ENCODE data around the gene GRHPR. TPM values are rescaled to one million over a fixed set of nuclear protein-coding genes. Genes with fewer than 3 reads are reported as not detected.
"Not testable (repeated sequence)": the region's sequence is repeated elsewhere in the genome, so short reads cannot be mapped to it uniquely, and the experiment has no call there.

GRHPR gene
- polyA plus RNA-seq, 4 donors, result 138 to 156 (median 147) TPM

DNA sequence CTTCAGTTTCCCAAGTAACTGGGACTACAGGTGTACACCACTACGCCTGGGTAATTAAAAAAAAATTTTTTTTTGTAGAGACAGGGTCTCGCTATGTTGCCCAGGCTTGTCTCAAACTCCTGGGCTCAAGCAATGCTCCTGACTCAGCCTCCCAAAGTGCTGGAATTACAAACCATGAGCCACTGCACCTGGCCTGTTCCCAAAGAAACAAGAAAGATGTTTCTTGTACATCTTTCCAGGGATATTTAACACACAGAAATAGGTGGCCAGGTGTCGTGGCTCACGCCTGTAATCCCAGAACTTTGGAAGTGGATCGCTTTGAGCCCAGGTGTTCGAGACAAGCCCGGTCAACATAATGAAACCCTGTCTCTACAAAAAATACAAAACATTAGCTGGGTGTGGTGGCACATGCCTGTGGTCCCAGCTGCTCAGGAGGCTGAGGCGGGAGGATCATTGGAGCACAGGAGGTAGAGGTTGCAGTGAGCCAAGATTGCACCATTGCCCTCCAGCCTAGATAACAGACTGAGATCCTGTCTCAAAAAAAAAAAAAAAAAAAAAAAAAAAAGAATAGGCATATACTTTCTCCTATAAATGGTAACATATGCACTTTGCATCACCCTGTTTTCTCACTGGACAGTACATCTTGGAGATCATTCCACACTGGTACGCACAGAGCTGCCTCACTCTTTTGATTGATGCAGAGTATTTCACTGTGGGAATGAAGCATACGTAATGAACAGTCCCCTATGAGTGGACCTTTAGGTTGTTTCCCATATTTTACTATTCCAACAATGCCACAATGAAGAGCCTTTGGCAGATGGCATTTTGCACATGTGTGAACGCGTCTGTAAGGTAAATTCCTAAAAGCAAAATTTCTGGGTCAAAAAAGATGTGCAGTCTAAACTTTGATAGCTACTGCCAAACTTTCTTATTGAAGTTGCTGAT, 2.0 kb upstream of the GRHPR start:
- DNase-seq (ENCODE audit: low read depth in 4 of 4, low spot score in 2 of 4), result no peak

DNA sequence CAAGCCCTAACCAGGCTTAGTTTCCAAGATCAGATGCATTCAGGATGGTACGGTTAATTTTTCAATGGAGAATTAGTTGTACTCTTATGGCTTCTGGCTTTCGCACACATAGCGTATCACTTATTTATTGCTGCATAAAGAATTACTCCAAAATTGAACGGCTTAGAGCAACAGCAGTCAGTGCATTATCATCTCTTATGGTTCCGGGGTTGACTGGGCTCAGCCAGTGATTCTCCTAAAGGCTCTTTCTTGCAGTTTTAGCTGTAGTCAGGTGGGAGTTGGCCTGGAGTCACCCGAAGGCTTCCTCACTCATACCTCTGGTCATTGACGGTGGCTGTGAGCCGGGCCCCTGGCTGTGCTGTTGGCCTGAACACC, 595 bp upstream of the GRHPR start:
- no peak for DNase-seq (ENCODE audit: low read depth in 4 of 4, low spot score in 2 of 4)

DNA sequence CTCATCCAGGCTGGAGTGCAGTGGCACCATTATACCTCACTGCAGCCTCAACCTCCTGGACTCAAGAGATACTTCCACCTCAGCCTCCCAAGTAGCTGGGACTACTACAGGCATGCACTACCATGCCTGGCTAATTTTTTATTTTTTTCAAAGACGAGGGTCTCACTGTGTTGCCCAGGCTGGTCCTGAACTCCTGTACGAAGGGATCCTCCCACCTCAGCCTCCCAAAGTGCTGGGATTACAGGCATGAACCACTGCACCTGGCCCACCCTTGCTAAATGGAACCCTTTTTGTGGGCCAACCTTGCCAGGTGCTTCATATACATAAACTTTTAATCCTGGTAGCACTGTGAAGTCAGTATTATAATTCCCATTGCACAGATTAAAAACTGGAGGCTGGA, 1.0 kb downstream of the GRHPR start:
- DNase-seq (ENCODE audit: low read depth in 4 of 4, low spot score in 2 of 4), result no peak

DNA sequence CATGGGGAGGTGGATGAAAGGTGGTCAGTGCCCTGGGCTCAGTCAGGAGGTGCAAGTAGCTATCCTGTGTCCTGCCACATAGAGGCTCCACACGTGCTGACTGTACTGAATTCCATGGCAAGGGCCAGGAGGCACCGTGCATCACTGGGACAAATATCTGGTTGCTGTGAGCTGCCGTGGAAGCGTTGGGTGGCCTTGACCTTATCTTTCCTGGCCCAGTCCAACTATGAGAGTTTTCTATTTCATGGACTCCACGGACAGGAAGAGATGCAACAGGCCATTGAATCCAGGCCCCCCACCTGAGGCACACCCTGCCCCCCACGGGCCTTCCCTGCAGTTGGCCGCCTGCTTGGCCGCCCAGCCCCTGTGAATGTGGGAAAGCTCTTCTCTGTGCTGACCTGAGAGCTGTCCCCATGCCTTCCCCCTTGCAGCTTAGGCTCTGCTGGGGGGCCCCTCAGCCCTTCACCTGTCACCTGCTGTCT, 1.7 kb downstream of the GRHPR start:
- DNase-seq (ENCODE audit: low read depth in 4 of 4, low spot score in 2 of 4), result no peak

DNA sequence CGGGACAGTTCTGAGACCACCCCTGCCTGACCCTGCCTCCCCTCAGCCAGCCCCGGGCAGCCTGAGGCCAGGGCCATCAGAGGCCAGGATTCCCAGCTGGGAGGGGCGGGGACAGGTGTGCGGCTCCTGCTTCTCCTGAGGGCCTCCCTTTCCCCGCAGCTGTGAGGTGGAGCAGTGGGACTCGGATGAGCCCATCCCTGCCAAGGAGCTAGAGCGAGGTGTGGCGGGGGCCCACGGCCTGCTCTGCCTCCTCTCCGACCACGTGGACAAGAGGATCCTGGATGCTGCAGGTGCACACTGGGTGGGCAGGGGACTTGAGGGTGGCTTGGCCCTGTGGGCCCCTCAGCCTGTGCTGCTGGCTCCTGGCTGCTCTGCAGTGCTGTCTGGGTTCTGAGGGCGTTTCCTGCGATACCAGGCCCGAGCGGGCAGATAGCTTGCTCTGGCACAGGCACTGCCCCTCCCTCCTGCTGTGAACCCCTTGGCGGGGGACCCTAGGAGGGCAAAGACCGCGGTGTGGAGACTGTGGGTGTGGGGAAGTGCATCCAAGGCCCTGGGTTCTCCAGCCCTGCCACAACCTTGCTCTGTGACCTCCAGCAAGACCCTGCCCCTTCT, 2.3 kb downstream of the GRHPR start:
- DNase-seq (ENCODE audit: low read depth in 4 of 4, low spot score in 2 of 4), result no peak

DNA sequence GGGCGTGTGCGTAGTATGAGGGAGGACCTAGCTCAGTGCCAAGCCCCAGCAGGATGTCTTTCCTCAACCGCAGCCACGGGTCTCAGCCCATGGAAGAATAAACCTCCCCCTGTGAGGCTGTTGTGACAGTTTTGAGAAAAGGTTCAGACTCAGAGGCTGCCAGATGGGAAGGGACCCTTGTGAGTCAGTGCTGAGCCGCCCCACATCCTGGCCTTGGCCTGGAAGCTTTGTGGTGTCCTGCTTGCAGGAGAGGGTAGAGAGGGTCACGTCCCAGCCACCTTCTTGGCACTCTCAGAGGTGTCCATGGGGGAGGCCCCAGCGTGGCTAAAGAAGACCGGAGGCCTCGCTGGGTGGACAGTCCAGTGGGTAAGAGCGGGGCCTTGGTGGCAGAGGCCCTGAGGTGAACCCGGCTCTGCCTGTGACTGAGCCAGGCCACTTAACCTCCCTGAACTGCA, 2.8 kb downstream of the GRHPR start:
- DNase-seq (ENCODE audit: low read depth in 4 of 4, low spot score in 2 of 4), result no peak

DNA sequence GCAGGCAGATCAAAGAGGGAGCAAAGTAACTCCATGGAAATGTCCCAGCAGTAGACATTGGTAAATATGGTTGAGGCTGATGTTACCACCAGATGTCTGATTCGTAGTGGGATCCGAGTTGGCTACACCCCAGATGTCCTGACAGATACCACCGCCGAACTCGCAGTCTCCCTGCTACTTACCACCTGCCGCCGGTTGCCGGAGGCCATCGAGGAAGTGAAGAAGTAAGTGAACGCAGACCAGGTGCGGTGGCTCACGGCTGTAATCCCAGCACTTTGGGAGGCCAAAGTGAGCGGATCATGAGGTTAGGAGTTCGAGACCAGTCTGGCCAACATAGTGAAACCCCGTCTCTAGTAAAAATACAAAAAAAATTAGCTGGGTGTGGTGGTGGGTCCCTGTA, 3.9 kb downstream of the GRHPR start:
- not testable (repeated sequence) for DNase-seq (ENCODE audit: low read depth in 4 of 4, low spot score in 2 of 4)

DNA sequence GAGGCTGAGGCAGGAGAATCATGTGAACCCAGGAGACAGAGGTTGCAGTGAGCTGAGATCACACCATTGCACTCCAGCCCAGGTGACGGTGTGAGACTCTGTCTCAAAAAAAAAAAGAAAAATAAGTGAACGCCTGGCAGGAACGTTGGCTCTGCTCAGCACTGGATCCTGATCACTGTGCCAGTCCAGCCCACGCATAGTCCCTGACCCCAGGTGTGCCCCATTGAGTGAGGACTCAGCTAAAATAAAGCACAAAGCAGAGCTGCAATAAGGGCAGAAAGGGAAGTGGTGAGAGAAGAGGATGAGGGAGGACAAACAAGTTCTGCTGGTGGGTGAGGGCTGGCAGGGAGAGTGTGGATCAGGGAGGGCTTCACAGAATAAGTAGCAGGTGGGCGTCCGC, 4.3 kb downstream of the GRHPR start:
- no peak for DNase-seq (ENCODE audit: low read depth in 4 of 4, low spot score in 2 of 4)

DNA sequence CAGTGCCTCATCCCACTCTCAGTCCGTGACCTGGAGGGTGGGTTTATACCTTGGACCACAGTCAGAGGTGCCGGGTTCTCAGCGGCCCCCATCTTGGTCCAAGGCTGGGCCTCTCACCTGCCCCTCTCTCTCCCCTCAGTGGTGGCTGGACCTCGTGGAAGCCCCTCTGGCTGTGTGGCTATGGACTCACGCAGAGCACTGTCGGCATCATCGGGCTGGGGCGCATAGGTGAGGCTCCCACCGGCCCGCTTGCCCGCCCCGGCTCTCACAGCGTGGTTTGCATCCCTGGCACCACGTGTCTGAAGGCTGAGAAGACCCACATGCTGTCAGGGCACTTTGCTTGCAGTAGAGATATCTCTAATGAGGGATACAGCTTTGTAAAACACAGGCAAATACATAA, 5.8 kb downstream of the GRHPR start:
- no peak for DNase-seq (ENCODE audit: low read depth in 4 of 4, low spot score in 2 of 4)

DNA sequence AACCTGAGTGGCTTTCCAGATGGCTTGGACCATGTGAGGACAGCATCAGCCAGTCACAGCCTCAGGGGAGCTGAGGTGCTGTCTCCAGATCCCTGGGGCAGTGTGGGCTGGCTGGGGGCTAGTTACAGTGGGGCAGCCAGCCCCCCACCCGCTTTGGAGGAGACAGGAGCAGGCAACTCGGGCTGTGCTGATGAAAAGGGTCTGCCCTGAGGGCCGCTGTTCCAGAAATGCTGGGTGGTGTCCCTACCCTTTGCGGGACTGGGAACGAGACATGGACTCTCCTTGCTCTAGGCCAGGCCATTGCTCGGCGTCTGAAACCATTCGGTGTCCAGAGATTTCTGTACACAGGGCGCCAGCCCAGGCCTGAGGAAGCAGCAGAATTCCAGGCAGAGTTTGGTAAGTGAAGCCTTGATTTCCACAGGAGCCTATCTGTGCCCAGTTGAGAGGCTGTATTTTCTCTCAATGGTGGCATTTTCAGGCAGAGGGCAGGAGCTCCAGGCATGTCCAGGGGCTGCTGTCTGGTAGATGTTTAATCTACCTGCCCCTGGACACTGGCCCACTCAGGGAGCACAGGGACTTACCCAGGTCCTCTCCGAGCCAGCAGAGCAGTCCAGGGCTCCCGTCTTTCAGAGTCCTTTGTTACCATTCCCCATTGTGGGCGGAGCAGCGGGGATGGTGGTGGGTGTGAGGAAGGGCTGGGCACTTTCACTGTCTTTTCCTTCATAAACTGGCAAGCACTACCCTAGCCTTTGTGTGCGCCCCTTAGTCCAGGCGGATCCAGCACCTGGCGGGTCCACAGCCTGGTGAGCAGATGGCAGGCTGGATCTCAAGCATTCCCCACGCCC, 7.2 kb downstream of the GRHPR start:
- no peak for DNase-seq (ENCODE audit: low read depth in 4 of 4, low spot score in 2 of 4)

DNA sequence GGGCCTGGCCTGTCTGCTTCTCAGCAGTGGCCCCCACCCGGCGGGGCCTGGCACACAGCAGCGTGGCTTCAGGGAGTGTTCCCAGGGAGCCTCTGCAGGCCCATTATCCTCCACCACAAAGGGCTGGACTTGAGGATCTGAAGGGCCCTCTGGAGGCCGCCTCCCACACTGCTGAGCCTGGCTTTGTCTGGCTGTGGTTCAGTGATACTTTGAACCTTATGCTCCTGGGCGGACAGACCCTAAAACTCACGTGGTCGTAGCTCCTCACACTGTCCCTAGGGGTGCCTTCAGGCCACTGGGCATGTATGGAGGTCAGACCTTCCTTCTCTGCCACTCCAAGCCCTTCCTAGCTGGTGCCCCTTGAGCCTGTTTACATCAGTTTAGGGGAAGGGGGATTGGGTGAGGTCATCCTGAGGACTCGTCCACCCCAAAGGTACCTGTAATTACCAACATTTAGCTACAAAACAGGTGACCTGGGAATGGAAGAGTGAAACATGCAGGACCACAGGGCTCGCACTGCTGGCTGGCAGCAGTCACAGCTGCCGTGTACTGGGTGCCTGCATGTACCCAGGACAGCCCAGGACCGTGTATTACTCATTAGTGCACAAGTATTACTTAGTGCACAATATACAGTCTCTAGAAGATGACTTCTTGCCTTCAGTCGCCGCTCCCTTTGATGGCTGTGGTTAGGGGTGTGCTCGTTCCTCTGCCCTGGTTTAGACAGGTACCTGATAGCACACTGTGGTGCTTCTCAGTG, 8.5 kb downstream of the GRHPR start:
- no peak for DNase-seq (ENCODE audit: low read depth in 4 of 4, low spot score in 2 of 4)

DNA sequence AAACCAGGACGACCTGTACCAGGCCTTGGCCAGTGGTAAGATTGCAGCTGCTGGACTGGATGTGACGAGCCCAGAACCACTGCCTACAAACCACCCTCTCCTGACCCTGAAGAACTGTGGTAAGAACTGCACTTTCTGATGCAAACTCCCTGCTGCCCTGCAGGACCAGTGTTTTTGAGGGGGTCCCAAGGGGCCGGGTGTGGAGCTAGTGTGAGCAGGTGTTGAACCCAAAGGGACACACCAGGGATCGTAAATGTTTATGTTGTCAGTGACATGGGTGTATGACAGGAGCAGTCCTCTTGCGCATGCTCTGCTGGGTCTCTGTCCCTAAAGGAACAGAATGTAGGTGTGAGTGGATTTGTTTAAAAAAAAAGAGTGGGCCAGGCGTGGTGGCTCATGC, 9.5 kb downstream of the GRHPR start:
- no peak for DNase-seq (ENCODE audit: low read depth in 4 of 4, low spot score in 2 of 4)

DNA sequence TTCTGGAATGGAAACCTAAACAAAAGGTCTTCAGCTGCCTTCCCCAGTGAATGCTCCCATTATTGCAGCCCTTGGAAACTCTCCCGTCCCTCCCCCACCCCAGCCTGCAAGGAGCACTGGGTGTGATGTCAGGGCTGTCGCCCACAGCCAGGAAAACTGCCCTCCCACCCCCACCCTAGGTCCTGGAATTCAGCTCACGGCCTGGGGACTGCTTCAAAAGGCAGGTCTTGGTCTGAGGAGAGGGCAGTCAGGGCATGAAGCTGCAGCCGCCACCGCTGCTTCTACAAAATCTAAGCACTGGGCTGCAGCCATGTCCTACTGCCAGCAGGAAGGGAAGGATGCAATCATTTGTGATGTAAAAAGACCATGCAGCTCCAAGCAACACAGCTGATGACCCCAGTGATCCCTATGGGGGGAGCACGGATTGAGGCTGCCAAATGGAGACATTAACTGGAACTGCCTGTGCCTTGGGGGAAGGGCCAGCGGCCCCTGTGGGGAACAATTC, 11.4 kb downstream of the GRHPR start:
- DNase-seq (ENCODE audit: low read depth in 4 of 4, low spot score in 2 of 4), result no peak

DNA sequence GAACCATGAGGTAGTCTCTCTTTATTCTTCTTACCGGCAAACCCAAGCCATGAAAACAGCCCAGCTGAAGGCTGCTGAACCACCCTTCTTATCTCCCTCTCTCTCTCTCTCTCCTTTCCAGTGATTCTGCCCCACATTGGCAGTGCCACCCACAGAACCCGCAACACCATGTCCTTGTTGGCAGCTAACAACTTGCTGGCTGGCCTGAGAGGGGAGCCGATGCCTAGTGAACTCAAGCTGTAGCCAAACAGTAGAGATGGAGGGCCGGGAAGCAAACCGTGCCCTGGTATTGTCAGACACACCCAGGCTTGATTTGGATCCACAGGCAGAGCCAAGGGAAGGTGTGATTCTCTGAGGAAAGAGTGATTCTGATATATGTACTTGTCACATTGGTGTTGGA, 14.0 kb downstream of the GRHPR start:
- DNase-seq (ENCODE audit: low read depth in 4 of 4, low spot score in 2 of 4), result no peak

DNA sequence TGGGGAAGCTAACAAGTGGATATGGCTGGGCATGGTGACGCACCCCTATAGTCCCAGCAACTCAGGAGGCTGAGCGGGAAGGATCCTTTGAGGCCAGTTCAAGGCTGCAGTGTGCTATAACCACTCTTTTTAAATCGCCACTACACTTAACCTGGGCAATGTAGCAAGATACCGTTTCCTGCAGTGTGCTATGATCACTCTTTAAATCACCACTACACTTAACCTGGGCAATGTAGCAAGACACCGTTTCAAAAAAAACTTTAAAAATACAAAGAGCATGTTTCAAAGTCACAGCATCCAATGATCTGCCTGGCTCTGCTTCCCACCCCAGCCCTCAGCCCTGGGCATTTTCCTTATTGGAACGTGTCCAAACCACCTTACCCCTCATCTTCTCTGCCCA, 14.5 kb downstream of the GRHPR start:
- no peak for DNase-seq (ENCODE audit: low read depth in 4 of 4, low spot score in 2 of 4)

DNA sequence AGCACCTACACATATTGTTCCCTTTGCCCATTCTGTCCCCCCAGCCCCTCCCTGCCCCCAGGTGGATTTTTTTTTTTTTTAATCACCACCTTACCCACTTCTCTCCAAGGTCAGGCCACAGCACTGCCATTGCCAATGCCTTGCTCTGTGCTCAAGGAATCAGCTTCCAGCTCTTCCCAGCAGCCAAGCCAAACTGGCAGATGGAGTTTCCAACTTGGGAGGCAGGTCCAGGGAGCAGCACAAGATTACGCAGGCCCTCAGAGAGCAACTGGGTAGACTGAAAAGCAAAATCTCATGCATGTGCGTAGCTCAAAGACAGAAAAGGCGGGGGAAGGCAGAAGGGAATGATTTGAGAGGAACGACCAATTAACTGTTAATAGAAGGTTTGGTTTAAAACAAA, 15.1 kb downstream of the GRHPR start:
- no peak for DNase-seq (ENCODE audit: low read depth in 4 of 4, low spot score in 2 of 4)

DNA sequence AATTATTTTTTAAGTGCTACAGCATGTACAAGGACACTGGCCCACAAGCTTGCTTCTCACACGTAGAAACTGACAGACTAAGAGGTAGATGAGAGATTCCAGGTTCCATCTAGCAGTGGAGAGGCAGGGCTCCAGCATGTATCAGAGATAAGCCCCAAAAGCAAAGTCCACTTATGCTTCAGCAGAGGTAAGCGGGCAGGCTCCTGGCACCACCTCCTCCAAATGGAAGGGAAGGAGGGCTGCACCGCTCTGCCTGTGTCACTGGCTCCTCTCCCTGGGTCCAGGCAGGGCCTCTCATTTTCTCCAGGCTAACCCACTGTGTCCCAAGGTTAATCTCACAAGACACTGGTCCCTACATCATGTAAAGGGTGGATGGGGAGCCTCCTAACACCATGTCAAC, 15.9 kb downstream of the GRHPR start:
- no peak for DNase-seq (ENCODE audit: low read depth in 4 of 4, low spot score in 2 of 4)

DNA sequence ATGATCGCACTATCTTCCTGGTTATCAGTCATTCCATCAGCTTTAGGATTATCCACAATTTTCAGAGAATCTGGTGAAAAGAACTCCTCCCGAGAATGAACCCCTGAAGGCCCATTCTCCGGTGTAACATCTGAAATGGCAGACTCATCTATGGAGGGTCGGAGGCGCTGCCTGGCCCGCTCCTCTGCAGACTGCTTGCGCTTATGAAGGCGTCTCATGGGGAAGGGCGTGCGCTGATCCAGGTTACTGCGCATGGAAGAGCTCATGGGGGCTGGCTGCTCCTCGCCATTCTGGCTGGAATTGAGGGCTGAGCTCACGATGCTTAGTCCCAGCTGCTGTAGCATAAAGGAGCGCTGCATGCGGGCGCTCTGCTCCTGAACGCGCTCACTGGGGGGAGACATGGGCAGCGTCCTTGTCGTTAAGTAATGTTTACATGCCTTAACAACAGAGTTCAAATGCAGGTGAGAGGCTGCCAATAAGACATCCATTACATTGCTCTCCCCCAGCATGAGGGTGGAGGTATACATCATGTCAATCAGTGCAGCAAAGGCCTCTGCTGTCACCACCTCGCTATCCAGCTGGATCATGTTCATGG, 19.4 kb downstream of the GRHPR start:
- no peak for DNase-seq (ENCODE audit: low read depth in 4 of 4, low spot score in 2 of 4)

DNA sequence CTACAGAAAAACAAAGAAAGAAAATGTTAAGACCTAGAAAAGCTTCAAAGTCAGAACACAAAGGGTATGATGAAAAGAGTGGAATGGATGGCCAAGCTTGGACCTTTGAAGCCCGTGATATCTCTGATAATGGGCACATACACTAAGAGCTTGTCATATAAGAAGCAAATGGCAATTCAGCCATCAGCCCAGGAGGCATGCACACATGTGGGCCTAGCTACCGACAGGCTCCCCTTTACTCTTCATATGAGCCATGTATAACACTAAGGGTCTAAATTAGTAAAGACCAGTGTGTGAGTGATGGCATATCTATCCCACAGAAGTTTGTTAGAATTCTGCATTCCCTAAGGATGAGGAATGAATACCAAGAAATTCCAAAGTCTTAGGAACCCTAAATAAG, 20.1 kb downstream of the GRHPR start:
- DNase-seq (ENCODE audit: low read depth in 4 of 4, low spot score in 2 of 4), result no peak

DNA sequence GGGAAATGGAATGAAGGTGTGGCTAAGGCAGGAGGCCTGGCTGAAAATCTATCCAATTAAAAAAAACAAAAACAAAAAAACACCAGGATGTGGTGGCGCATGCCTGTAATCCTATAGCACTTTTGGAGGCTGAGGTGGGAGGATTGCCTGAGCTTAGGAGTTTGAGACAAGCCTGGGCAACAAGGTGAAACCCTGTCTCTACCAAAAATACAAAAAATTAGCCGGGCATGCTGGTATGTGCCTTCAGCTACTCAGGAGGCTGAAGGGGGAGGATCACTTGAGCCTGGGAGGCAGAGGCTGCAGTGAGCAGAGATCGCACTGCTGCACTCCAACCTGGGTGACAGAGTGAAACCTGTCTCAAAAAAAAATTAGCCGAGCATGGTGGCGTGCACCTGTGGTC, 21.1 kb downstream of the GRHPR start:
- no peak for DNase-seq (ENCODE audit: low read depth in 4 of 4, low spot score in 2 of 4)

Data from left renal cortex interstitium (tissue), 4 donors.